Progenitor cell of endocrine pancreas (in vitro differentiated cells): ENCODE data around the gene CCN5. TPM values are rescaled to one million over a fixed set of nuclear protein-coding genes. Genes with fewer than 3 reads are reported as not detected.
A peak's percentile ranks its signal among the peaks of the same experiment; 100 is the strongest.

ENCODE experiments used
- DNase-seq: peaks from one replicate; pipeline ENCODE4 v3.0.0; 2021; ENCODE audit warnings: low spot score; ENCODE audit not compliant: unreplicated experiment
- H3K27ac Mint-ChIP-seq: 2 replicates; pipeline ENCODE4 v1.8.0; 2021; ENCODE audit warnings: mild to moderate bottlenecking, moderate library complexity, mixed read lengths
- H3K27me3 Mint-ChIP-seq: 2 replicates; pipeline ENCODE4 v1.8.0; 2021; ENCODE audit warnings: mixed read lengths
- H3K36me3 Mint-ChIP-seq: 2 replicates; pipeline ENCODE4 v1.8.0; 2022; ENCODE audit warnings: mixed read lengths; ENCODE audit not compliant: insufficient read depth
- H3K4me1 Mint-ChIP-seq: 2 replicates; pipeline ENCODE4 v1.8.0; 2021; ENCODE audit warnings: low read depth, mixed read lengths
- H3K4me3 Mint-ChIP-seq: 2 replicates; pipeline ENCODE4 v1.8.0; 2021; ENCODE audit warnings: low read depth, mild to moderate bottlenecking, moderate library complexity, mixed read lengths
- H3K9me3 Mint-ChIP-seq: 2 replicates; pipeline ENCODE4 v1.8.0; 2021; ENCODE audit warnings: low read depth, mixed read lengths
- total RNA-seq: library from RNA; stranded (reverse); gene quantifications from 2 replicates; pipeline ENCODE4 v1.2.1, GENCODE V29; 2021
- TF ChIP-seq, protein P1 (sequence below): fragments of 200-600 bp; sonication (generic); IDR thresholded peaks from one replicate; pipeline ENCODE4 v1.5.0; 2021; ENCODE audit warnings: antibody characterized with exemption, mild to moderate bottlenecking; ENCODE audit not compliant: unreplicated experiment

Gene CCN5
- total RNA-seq, 1 donor from 2014 or later: not detected

DNA sequence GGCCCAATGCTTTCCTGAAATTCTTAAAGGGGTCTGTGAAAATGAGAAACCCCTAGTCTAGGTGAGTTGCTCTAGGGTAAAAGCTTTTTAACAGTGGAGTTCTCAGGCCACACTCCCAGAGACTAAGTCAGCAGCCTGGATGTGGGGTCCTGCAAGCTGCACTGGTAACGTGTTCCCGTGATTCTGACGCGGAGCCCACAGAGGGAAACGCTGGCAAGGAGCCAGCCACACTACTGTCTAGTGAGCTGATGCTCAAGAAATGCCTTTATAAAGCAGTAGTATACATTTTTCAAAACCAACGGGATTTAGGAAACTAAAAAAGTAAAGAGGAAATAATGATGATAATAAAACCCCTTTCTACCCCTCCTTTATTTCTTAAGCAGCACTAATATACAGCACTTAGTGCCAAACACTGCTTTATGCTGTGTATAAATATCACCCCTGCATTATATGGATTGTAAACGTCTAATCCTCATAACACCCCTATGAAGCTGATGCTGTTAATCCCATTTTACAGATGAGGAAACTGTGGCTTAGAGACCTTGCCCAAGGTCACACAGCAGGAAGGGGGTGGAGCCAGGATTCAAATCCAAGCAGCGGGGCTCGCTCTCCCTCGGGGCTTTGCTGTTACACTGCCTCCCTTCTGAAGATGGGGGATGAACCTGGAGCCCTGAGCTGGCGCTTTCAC lies 55.5 kb downstream of the CCN5 start:
- Mint-ChIP-seq H3K27me3 (peaks cover 13% of the 10 kb centered on the region), H3K4me3 (no peak overlapping the region), H3K4me1 (no peaks in the 10 kb centered on the region), H3K27ac (no peak overlapping the region), H3K36me3 (no peaks in the 10 kb centered on the region), H3K9me3 (no peaks in the 10 kb centered on the region)
- DNase-seq: no peak
- TF ChIP-seq, protein P1, sequence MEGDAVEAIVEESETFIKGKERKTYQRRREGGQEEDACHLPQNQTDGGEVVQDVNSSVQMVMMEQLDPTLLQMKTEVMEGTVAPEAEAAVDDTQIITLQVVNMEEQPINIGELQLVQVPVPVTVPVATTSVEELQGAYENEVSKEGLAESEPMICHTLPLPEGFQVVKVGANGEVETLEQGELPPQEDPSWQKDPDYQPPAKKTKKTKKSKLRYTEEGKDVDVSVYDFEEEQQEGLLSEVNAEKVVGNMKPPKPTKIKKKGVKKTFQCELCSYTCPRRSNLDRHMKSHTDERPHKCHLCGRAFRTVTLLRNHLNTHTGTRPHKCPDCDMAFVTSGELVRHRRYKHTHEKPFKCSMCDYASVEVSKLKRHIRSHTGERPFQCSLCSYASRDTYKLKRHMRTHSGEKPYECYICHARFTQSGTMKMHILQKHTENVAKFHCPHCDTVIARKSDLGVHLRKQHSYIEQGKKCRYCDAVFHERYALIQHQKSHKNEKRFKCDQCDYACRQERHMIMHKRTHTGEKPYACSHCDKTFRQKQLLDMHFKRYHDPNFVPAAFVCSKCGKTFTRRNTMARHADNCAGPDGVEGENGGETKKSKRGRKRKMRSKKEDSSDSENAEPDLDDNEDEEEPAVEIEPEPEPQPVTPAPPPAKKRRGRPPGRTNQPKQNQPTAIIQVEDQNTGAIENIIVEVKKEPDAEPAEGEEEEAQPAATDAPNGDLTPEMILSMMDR: no peak

DNA sequence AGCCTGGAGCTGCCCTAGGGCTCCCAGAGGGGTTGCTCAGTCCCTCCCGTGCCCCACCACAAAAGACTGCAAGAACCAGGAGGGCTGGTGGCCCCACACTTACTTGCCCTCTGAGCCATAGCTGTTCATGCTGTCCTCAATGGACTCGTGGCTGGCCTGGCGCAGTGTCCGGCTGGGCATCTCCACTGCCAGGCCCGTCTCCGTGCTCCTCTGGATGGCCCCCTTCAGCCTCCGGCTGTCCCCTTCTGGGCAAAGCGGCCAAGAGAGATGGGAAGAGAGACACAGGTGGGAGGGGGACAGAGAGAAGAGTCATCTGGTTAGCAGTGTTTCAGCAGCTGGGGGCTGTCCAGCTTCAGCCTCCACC lies 56.0 kb downstream of the CCN5 start:
- no peak for DNase-seq
- Mint-ChIP-seq H3K27ac (no peak overlapping the region), H3K4me1 (no peaks in the 10 kb centered on the region), H3K9me3 (no peaks in the 10 kb centered on the region), H3K27me3 (peaks cover 10% of the 10 kb centered on the region), H3K4me3 (no peak overlapping the region), H3K36me3 (no peaks in the 10 kb centered on the region)
- TF ChIP-seq, protein P1: no peak

DNA sequence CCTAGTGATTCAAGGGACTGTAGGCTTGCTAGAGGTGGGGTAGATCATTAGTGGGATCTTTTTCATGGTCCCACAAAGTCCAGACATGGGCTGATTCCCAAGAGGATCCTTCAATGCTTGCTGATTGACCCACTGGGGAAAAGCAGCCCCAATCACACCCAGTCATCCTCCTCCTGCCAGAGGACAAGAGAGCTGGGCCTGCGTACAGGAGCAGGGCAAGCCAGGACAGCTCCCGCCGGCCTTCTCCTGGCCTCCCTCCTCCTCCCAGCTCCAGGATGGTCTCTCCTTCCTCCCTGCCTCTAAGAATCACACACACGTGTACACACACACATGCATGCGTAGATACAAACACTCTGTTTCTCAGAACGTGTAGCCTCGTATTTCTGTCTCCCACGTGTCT lies 57.5 kb downstream of the CCN5 start:
- Mint-ChIP-seq H3K27ac (no peak overlapping the region), H3K36me3 (no peaks in the 10 kb centered on the region), H3K4me1 (no peaks in the 10 kb centered on the region), H3K4me3 (no peak overlapping the region), H3K27me3 (peaks cover 14% of the 10 kb centered on the region), H3K9me3 (no peaks in the 10 kb centered on the region)
- TF ChIP-seq, protein P1: no peak
- DNase-seq: no peak

DNA sequence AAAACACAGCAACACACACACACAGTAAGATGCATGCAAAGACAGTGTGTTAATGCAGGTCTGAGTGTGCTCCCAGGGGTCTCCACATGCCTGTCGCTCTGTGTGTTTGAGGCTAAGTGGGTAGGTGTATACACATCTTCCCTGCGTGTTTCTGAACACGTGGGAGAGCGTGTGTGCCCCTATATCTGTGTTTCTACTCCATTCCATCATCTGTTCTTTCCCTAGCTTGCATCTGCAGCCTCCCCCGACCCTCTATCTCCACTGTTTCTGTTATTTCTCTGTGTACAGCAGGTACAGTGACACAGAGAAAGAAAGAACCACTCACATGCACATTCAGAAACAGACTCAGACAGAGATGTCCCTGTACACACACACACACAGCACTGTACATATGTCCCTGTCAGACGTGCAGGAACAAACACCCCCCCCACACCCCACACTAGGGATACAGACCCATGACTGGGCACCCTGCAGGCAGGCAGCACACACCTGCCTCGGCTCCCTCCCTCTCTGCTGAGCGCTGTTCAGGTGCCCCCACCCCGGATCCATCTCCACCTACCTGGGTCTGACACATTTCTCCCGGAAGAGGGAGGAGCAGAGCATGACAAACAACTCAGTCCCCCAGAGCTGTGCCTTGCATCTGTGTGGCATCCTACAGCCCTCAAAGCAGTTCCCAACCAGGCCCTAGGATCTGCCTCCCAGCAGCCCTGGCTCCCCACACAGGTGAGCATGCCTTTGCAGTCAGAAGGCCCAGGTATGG lies 58.1 kb downstream of the CCN5 start:
- TF ChIP-seq, protein P1: no peak
- H3K27ac Mint-ChIP-seq: no peak overlapping the region
- H3K27me3 Mint-ChIP-seq: peaks cover 14% of the 10 kb centered on the region
- no peaks in the 10 kb centered on the region for H3K9me3 Mint-ChIP-seq
- no peak overlapping the region for H3K4me3 Mint-ChIP-seq
- no peak for DNase-seq
- no peaks in the 10 kb centered on the region for H3K36me3 Mint-ChIP-seq
- no peaks in the 10 kb centered on the region for H3K4me1 Mint-ChIP-seq

DNA sequence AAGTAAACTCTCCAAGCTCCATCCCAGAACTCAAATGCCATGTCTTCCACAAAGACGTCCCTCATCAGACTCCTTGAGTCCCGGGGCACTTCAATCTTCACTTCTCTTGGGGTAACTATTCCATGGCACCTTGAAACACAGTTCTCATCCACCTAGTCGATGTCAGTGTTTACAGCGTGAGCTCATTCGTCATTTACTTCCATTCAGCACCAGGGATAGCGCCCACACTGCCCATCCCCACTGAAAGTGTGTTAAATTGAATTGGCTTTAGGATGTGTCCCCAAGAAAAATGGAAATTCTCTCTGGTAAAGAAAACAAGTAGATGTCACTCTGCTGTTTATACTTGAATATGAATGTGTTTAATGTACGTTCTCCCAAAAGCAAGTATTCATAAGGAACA lies 61.8 kb downstream of the CCN5 start:
- Mint-ChIP-seq H3K36me3 (no peaks in the 10 kb centered on the region), H3K4me1 (no peaks in the 10 kb centered on the region), H3K9me3 (no peaks in the 10 kb centered on the region), H3K27ac (no peak overlapping the region), H3K27me3 (peaks cover 12% of the 10 kb centered on the region), H3K4me3 (no peak overlapping the region)
- peak; percentile 52 for DNase-seq
- TF ChIP-seq, protein P1: no peak

Other genes starting within 250 kb of the CCN5 start
- gene TTPAL, start 239.5 kb upstream of the CCN5 start, total RNA-seq: 23.8 and 25.2 TPM in 2 replicates
- gene SERINC3, start 193.3 kb upstream of the CCN5 start, total RNA-seq: 36.8 and 41.5 TPM in 2 replicates
- 34.4 and 36.5 TPM in 2 replicates for gene PKIG, start 132.8 kb upstream of the CCN5 start, total RNA-seq
- 10.7 and 11.4 TPM in 2 replicates for gene ADA, start 63.7 kb upstream of the CCN5 start, total RNA-seq
- gene KCNK15, start 30.5 kb downstream of the CCN5 start, total RNA-seq: 0.22 and 0.27 TPM in 2 replicates
- 6.3 and 8.2 TPM in 2 replicates for gene RIMS4, start 95.2 kb downstream of the CCN5 start, total RNA-seq
- 125 and 126 TPM in 2 replicates for gene YWHAB, start 170.3 kb downstream of the CCN5 start, total RNA-seq
- gene PABPC1L, start 194.7 kb downstream of the CCN5 start, total RNA-seq: 211 and 219 TPM in 2 replicates
- gene TOMM34, start 245.0 kb downstream of the CCN5 start, total RNA-seq: 40.1 and 40.9 TPM in 2 replicates